B cell (primary cell): ENCODE data around the gene PRTFDC1.

Source experiments
- CTCF ChIP-seq: fragments of 200-600 bp; IDR thresholded peaks from one replicate; pipeline ENCODE4 v1.8.0; 2022; ENCODE audit warnings: antibody characterized with exemption, mild to moderate bottlenecking
- EZH2 ChIP-seq: IDR thresholded peaks from 2 replicates; pipeline ENCODE4 v1.6.1; 2012; ENCODE audit warnings: borderline replicate concordance, low read depth, mild to moderate bottlenecking, moderate library complexity, low read length; ENCODE audit not compliant: insufficient read depth, poor library complexity, severe bottlenecking

DNA sequence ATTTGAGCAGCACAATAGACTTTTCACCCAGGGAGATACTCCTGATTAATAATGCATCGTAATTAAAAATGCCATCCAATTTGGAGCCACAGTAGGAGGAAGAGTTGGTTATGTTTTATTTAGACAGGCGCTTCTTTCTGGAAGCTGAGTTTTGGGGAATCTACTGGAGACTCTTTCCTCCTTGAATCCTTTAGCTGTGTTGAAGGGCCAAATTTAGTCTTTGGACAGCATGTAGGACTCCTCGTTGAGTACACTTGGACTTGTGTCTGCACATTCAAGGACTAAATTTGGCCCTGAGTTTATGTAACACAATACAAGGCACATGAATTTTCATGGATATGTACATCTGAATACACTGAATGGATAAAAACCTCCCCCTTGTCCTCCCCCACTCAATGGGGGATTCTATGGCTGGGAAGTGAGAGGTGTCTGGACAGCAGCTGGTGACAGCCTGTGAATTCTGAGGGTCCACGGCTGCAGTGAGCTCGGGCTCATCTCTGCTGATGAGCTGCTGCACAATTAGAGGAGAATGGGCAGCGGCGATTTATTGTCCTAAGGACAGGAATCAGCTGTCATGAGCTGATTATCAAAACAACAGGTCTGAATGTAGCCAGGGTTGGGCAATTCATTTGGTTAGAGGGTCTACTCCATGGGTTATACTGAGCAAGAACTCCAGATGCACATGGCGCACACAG, 95.2 kb downstream of the PRTFDC1 start:
- TF ChIP-seq CTCF (no peak), EZH2 (no peak)
